SU-DHL-6 (cell line): ENCODE data around the gene INPPL1.

Source experiments
- EZH2phosphoT487 ChIP-seq: fragments of 200-600 bp; sonication (generic), shearing (Covaris generic); conservative IDR thresholded peaks from 2 replicates; pipeline ENCODE4 v1.6.1; 2018; ENCODE audit warnings: mild to moderate bottlenecking, antibody characterized with exemption, low read length, moderate library complexity, mixed read lengths
- TF ChIP-seq, protein P1 (sequence below): fragments of 200-600 bp; sonication (generic); IDR thresholded peaks from one replicate; pipeline ENCODE4 v1.5.1; 2017; ENCODE audit warnings: antibody characterized with exemption, mild to moderate bottlenecking, low read length, moderate library complexity; ENCODE audit not compliant: insufficient read depth, poor library complexity, severe bottlenecking

GRCh38 chr11:72236083-72236697 lies 11.6 kb downstream of the INPPL1 start:
- TF ChIP-seq, protein P1, sequence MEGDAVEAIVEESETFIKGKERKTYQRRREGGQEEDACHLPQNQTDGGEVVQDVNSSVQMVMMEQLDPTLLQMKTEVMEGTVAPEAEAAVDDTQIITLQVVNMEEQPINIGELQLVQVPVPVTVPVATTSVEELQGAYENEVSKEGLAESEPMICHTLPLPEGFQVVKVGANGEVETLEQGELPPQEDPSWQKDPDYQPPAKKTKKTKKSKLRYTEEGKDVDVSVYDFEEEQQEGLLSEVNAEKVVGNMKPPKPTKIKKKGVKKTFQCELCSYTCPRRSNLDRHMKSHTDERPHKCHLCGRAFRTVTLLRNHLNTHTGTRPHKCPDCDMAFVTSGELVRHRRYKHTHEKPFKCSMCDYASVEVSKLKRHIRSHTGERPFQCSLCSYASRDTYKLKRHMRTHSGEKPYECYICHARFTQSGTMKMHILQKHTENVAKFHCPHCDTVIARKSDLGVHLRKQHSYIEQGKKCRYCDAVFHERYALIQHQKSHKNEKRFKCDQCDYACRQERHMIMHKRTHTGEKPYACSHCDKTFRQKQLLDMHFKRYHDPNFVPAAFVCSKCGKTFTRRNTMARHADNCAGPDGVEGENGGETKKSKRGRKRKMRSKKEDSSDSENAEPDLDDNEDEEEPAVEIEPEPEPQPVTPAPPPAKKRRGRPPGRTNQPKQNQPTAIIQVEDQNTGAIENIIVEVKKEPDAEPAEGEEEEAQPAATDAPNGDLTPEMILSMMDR: no peak
- TF ChIP-seq EZH2phosphoT487: no peak
